GM19023 (cell line): ENCODE measurements around the gene TAF1D.
"Not testable (repeated sequence)": the region's sequence is repeated elsewhere in the genome, so short reads cannot be mapped to it uniquely, and the experiment has no call there.

Source experiments
- ATAC-seq: cut with Tn5 transposase; IDR thresholded peaks from one replicate; pipeline ENCODE4 v1.9.1; 2021; ENCODE audit warnings: mild to moderate bottlenecking, moderate library complexity; ENCODE audit not compliant: unreplicated experiment

The TAF1D gene

GRCh38 chr11:93751001-93751400 lies 9.7 kb upstream of the TAF1D start:
- ATAC-seq = no peak

- peak; percentile 63 for ATAC-seq
Measured at GRCh38 chr11:93747122-93747521, 5.8 kb upstream of the TAF1D start.

- ATAC-seq = no peak
Measured at GRCh38 chr11:93746101-93746500, 4.8 kb upstream of the TAF1D start.

GRCh38 chr11:93745005-93745755 lies 3.9 kb upstream of the TAF1D start:
- not testable (repeated sequence) for ATAC-seq

GRCh38 chr11:93744669-93745004 lies 3.3 kb upstream of the TAF1D start:
- no peak for ATAC-seq

- no peak for ATAC-seq
Measured at GRCh38 chr11:93743291-93743690, 2.0 kb upstream of the TAF1D start.

- no peak for ATAC-seq
Measured at GRCh38 chr11:93741882-93742226, 559 bp upstream of the TAF1D start.

- ATAC-seq = peak; percentile 34
Measured at GRCh38 chr11:93740730-93741093, 583 bp downstream of the TAF1D start.

- no peak for ATAC-seq
Measured at GRCh38 chr11:93740031-93740729, 1.1 kb downstream of the TAF1D start.

- ATAC-seq = no peak
Measured at GRCh38 chr11:93738647-93739081, 2.6 kb downstream of the TAF1D start.

GRCh38 chr11:93737904-93738612 lies 3.2 kb downstream of the TAF1D start:
- no peak for ATAC-seq

- no peak for ATAC-seq
Measured at GRCh38 chr11:93736129-93736528, 5.2 kb downstream of the TAF1D start.

GRCh38 chr11:93735627-93736026 lies 5.7 kb downstream of the TAF1D start:
- ATAC-seq = no peak

GRCh38 chr11:93734427-93735222 lies 6.7 kb downstream of the TAF1D start:
- no peak for ATAC-seq

- no peak for ATAC-seq
Measured at GRCh38 chr11:93733474-93733873, 7.8 kb downstream of the TAF1D start.

- ATAC-seq = no peak
Measured at GRCh38 chr11:93732237-93732892, 8.9 kb downstream of the TAF1D start.

- no peak for ATAC-seq
Measured at GRCh38 chr11:93730108-93731107, 10.9 kb downstream of the TAF1D start.

GRCh38 chr11:93729129-93729616 lies 12.1 kb downstream of the TAF1D start:
- no peak for ATAC-seq

GRCh38 chr11:93728792-93729128 lies 12.5 kb downstream of the TAF1D start:
- no peak for ATAC-seq
